OCI-LY7 (cell line): ENCODE measurements around the gene TNS3. TPM values are rescaled to one million over a fixed set of nuclear protein-coding genes. Genes with fewer than 3 reads are reported as not detected.

ENCODE experiments used
- BruUV-seq: library from RNA; stranded (reverse); fragments of 400-500 nt; replicated peaks from 2 replicates; lab custom pipeline; 2021; lab: Mats Ljungman, UMichigan
- CTCF ChIA-PET: fragments of 300-600 bp; sonication (Branson Sonifier 250); formaldehyde crosslinking; loops from one replicate; lab custom pipeline; 2022; ENCODE audit warnings: antibody characterized with exemption; ENCODE audit not compliant: unreplicated experiment; lab: Charles Lee
- POLR2A ChIA-PET: fragments of 300-600 bp; sonication (Branson Sonifier 250); formaldehyde crosslinking; loops from one replicate; lab custom pipeline; 2022; ENCODE audit warnings: antibody characterized with exemption; lab: Charles Lee
- DNase-seq: peaks from one replicate; pipeline ENCODE4 v3.0.0-alpha.2; 2015; ENCODE audit warnings: low spot score
- H2AFZ ChIP-seq: fragments of 200-600 bp; sonication (generic), shearing (Covaris generic); 2 replicates; pipeline ENCODE4 v1.6.1; 2014; ENCODE audit warnings: mild to moderate bottlenecking, antibody characterized with exemption, low read length, moderate library complexity
- H3K27ac ChIP-seq: fragments of 200-600 bp; sonication (generic); 2 replicates; pipeline ENCODE4 v1.5.1; 2014; ENCODE audit warnings: mixed run types, low read depth, mild to moderate bottlenecking, moderate library complexity, low read length, inconsistent platforms; ENCODE audit not compliant: poor library complexity, severe bottlenecking
- H3K36me3 ChIP-seq: fragments of 200-600 bp; sonication (generic); 2 replicates; pipeline ENCODE4 v1.6.1; 2014; ENCODE audit warnings: mild to moderate bottlenecking, antibody characterized with exemption, low read length, moderate library complexity, mixed read lengths; ENCODE audit not compliant: insufficient read depth
- H3K4me1 ChIP-seq: fragments of 200-600 bp; sonication (generic); 2 replicates; pipeline ENCODE4 v1.5.1; 2014; ENCODE audit warnings: mild to moderate bottlenecking, low read length; ENCODE audit not compliant: insufficient read depth, poor library complexity, severe bottlenecking
- H3K4me2 ChIP-seq: fragments of 200-600 bp; sonication (generic); 2 replicates; pipeline ENCODE4 v1.6.1; 2014; ENCODE audit warnings: mild to moderate bottlenecking, low read length
- H3K4me3 ChIP-seq: fragments of 200-600 bp; sonication (generic); 2 replicates; pipeline ENCODE4 v1.5.1; 2014; ENCODE audit warnings: mild to moderate bottlenecking, low read depth, low read length; ENCODE audit not compliant: poor library complexity, severe bottlenecking
- H3K79me2 ChIP-seq: fragments of 200-600 bp; sonication (generic); 2 replicates; pipeline ENCODE4 v1.6.1; 2016; ENCODE audit warnings: low read depth, mild to moderate bottlenecking, low read length, moderate library complexity, mixed read lengths; ENCODE audit not compliant: insufficient read depth
- H3K9me2 ChIP-seq: fragments of 200-600 bp; sonication (generic); 2 replicates; pipeline ENCODE4 v1.6.1; 2016; ENCODE audit warnings: mild to moderate bottlenecking, low read length, mixed read lengths; ENCODE audit not compliant: insufficient read depth
- H3K9me3 ChIP-seq: fragments of 200-600 bp; sonication (generic); 2 replicates; pipeline ENCODE4 v1.6.1; 2014; ENCODE audit warnings: mild to moderate bottlenecking, mixed run types, low read length, mixed read lengths
- H4K20me1 ChIP-seq: fragments of 200-600 bp; sonication (generic); 2 replicates; pipeline ENCODE4 v1.6.1; 2014; ENCODE audit warnings: mild to moderate bottlenecking, antibody characterized with exemption, low read length, moderate library complexity, mixed read lengths; ENCODE audit not compliant: insufficient read depth
- CTCF ChIP-seq: fragments of 200-600 bp; sonication (generic); conservative IDR thresholded peaks from 2 replicates; pipeline ENCODE4 v1.5.1; 2014; ENCODE audit warnings: mild to moderate bottlenecking, antibody characterized with exemption, low read length, moderate library complexity, mixed read lengths
- EZH2phosphoT487 ChIP-seq: fragments of 200-600 bp; sonication (generic); IDR thresholded peaks from 2 replicates; pipeline ENCODE4 v1.6.1; 2018; ENCODE audit warnings: low read depth, borderline replicate concordance, mild to moderate bottlenecking, mixed run types, antibody characterized with exemption, low read length, moderate library complexity, mixed read lengths
- intact Hi-C: fragments of 100-400 bp; cut with micrococcal nuclease; formaldehyde crosslinking; loops from one replicate; pipeline ENCODE4 v1.10.0; 2022; ENCODE audit not compliant: unreplicated experiment
- total RNA-seq, 2 experiments: library from RNA; depleted of rRNA in 1 of 2; stranded (reverse); fragments of >200 nt in 1 of 2; shearing (Covaris generic) in 1 of 2; gene quantifications; 2 replicates each; pipeline ENCODE4 v1.2.3, GENCODE V29; 2014 to 2022

TNS3 gene
- total RNA-seq, 2 experiments from 2014 or later, result 9.5 to 42.1 TPM

- no peak overlapping the region for H2AFZ ChIP-seq
- no peaks in the 10 kb centered on the region for H3K79me2 ChIP-seq
- H3K9me3 ChIP-seq, result no peaks in the 10 kb centered on the region
- no peaks in the 10 kb centered on the region for H3K9me2 ChIP-seq
- no peak overlapping the region for H3K4me3 ChIP-seq
- H4K20me1 ChIP-seq, result no peaks in the 10 kb centered on the region
- no peaks in the 10 kb centered on the region for H3K4me1 ChIP-seq
- BruUV-seq, result no TSS peak
- no peak overlapping the region for H3K27ac ChIP-seq
- ChIA-PET POLR2A (no interaction called here), CTCF (no interaction called here)
- H3K36me3 ChIP-seq, result no peaks in the 10 kb centered on the region; the same call in 1 of the 2 replicates
- TF ChIP-seq CTCF (no peak), EZH2phosphoT487 (no peak)
- intact Hi-C loops, result no loop called here
- DNase-seq, result no peak
- H3K4me2 ChIP-seq, result no peak overlapping the region
Observed at GRCh38 chr7:47419471-47419870, 162.4 kb downstream of the TNS3 start.

GRCh38 chr7:47418601-47419309, 163.2 kb downstream of the TNS3 start:
- no peak for DNase-seq
- no peaks in the 10 kb centered on the region for H3K79me2 ChIP-seq
- no peak overlapping the region for H2AFZ ChIP-seq
- BruUV-seq, result no TSS peak
- ChIA-PET CTCF (no interaction called here), POLR2A (interaction anchor here (0.7 to 0.8 kb wide), 2 partner anchors 23 to 321 kb away, joined by 3 read pairs; no protein-coding TSS in a partner anchor)
- no peak overlapping the region for H3K4me2 ChIP-seq
- H3K27ac ChIP-seq, result no peak overlapping the region
- intact Hi-C loops, result no loop called here
- H3K4me1 ChIP-seq, result no peaks in the 10 kb centered on the region
- H3K9me2 ChIP-seq, result no peaks in the 10 kb centered on the region
- no peaks in the 10 kb centered on the region for H4K20me1 ChIP-seq
- H3K36me3 ChIP-seq, result no peaks in the 10 kb centered on the region; the same call in 1 of the 2 replicates
- H3K9me3 ChIP-seq, result no peaks in the 10 kb centered on the region
- TF ChIP-seq EZH2phosphoT487 (no peak), CTCF (no peak)
- no peak overlapping the region for H3K4me3 ChIP-seq
